HL-60 (cell line): ENCODE results near the gene GRB10.
"Not testable (repeated sequence)": the region's sequence is repeated elsewhere in the genome, so short reads cannot be mapped to it uniquely, and the experiment has no call there.

Experiments used
- CTCF ChIP-seq: IDR thresholded peaks from one replicate; pipeline ENCODE4 v1.5.1; 2011; ENCODE audit warnings: low read length, control low read depth, inconsistent platforms; ENCODE audit not compliant: insufficient read depth
- GABPA ChIP-seq: IDR thresholded peaks from 2 replicates; pipeline ENCODE4 v1.6.1; 2012; ENCODE audit warnings: low read depth
- POLR2AphosphoS5 ChIP-seq: IDR thresholded peaks from 2 replicates; pipeline ENCODE4 v1.6.1; 2012; ENCODE audit warnings: low read depth

DNA sequence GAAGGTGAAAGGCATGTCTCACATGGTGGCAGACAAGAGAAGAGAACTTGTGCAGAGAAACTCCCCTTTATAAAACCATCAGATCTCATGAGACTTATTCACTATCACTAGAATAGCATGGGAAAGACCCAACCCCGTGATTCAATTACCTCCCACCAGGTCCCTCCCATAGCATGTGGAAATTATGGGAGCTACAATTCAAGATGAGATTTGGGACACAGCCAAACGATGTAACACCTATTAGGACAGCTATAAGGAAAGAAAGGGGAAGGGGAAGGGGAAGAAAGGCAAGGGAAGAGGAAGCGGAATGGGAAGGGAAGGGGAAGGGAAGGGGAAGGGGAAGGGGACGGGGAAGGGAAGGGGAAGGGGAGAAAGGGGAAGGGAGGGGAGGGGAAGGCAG lies 9.6 kb downstream of the GRB10 start:
- not testable (repeated sequence) for TF ChIP-seq CTCF, POLR2AphosphoS5, GABPA
